HepG2 (cell line): Measurements from ENCODE around the gene PRRT2. TPM values are rescaled to one million over a fixed set of nuclear protein-coding genes. Genes with fewer than 3 reads are reported as not detected.

ENCODE experiments used
- CENPX ChIP-seq: sonication (generic); formaldehyde crosslinking; IDR thresholded peaks from 2 replicates; pipeline ENCODE4 v1.9.0; 2021; ENCODE audit warnings: mild to moderate bottlenecking, missing genetic modification reagents, moderate library complexity
- CSRNP2 ChIP-seq: sonication (generic); formaldehyde crosslinking; conservative IDR thresholded peaks from 2 replicates; pipeline ENCODE4 v1.8.0; 2022; ENCODE audit warnings: low read depth, missing genetic modification reagents
- ELF3 ChIP-seq: IDR thresholded peaks from 2 replicates; pipeline ENCODE4 v1.6.1; 2016; ENCODE audit warnings: missing genetic modification reagents, missing compliant biosample characterization
- FOSL2 ChIP-seq: sonication (generic); formaldehyde crosslinking; IDR thresholded peaks from 2 replicates; pipeline ENCODE4 v1.4.0; 2020; ENCODE audit warnings: missing genetic modification reagents
- MIXL1 ChIP-seq: IDR thresholded peaks from 2 replicates; pipeline ENCODE4 v1.6.1; 2016
- NFKB2 ChIP-seq: sonication (generic); formaldehyde crosslinking; IDR thresholded peaks from 2 replicates; pipeline ENCODE4 v1.4.0; 2020; ENCODE audit warnings: missing genetic modification reagents, borderline replicate concordance
- NFYC ChIP-seq: IDR thresholded peaks from 2 replicates; pipeline ENCODE4 v1.6.1; 2016; ENCODE audit warnings: missing genetic modification reagents, missing compliant biosample characterization
- NRL ChIP-seq: sonication (generic); formaldehyde crosslinking; IDR thresholded peaks from 2 replicates; pipeline ENCODE4 v1.5.0; 2020; ENCODE audit warnings: missing genetic modification reagents, mild to moderate bottlenecking, moderate library complexity, borderline replicate concordance
- ONECUT2 ChIP-seq: sonication (generic); formaldehyde crosslinking; IDR thresholded peaks from 2 replicates; pipeline ENCODE4 v1.4.0; 2020; ENCODE audit warnings: missing genetic modification reagents
- RFXANK ChIP-seq: IDR thresholded peaks from 2 replicates; pipeline ENCODE4 v1.6.1; 2016
- U2AF1 ChIP-seq: fragments of 200-400 bp; formaldehyde crosslinking; optimal IDR thresholded peaks from 2 replicates; pipeline ENCODE3; 2017; ENCODE audit warnings: mild to moderate bottlenecking, low read depth, low read length
- ZBTB4 ChIP-seq: sonication (generic); formaldehyde crosslinking; IDR thresholded peaks from 2 replicates; pipeline ENCODE4 v1.4.0; 2020; ENCODE audit warnings: missing genetic modification reagents, mild to moderate bottlenecking, borderline replicate concordance
- ZC3H4 ChIP-seq: sonication (generic); formaldehyde crosslinking; IDR thresholded peaks from 2 replicates; pipeline ENCODE4 v1.4.0; 2020; ENCODE audit warnings: missing genetic modification reagents, borderline replicate concordance
- ZNF101 ChIP-seq: sonication (generic); formaldehyde crosslinking; IDR thresholded peaks from 2 replicates; pipeline ENCODE4 v1.4.0; 2020; ENCODE audit warnings: mild to moderate bottlenecking, low read depth, missing genetic modification reagents, borderline replicate concordance
- ZNF12 ChIP-seq: sonication (generic); formaldehyde crosslinking; IDR thresholded peaks from 2 replicates; pipeline ENCODE4 v1.5.0; 2020; ENCODE audit warnings: missing genetic modification reagents
- ZNF512 ChIP-seq: sonication (generic); formaldehyde crosslinking; IDR thresholded peaks from 2 replicates; pipeline ENCODE4 v1.4.0; 2020; ENCODE audit warnings: mild to moderate bottlenecking, missing genetic modification reagents
- polyA plus RNA-seq, 8 experiments: library from polyadenylated mRNA; depleted of rRNA in 3 of 8; stranded (reverse) in 7 of 8; unstranded in 1 of 8; fragments of >200 nt; fragmentation: Illumina TruSeq in 4 of 8; extraction: Trizol in 4 of 8; gene quantifications; 2 replicates each; pipeline versions ENCODE4 v1.2.1 to v1.2.3, GENCODE V29; 2011 to 2016; ENCODE audit warnings: low read depth in 4 of 8, missing spikeins in 1 of 8, mixed read lengths in 1 of 8; ENCODE audit not compliant: insufficient read depth in 1 of 8
- total RNA-seq, 5 experiments: library from RNA; depleted of rRNA; stranded (reverse); fragments of >200 nt; fragmentation: Illumina TruSeq; extraction: Trizol; gene quantifications; 2 replicates each; pipeline ENCODE4 v1.2.3, GENCODE V29; 2016; ENCODE audit warnings: low read depth in 1 of 5
- TF ChIP-seq, protein P1 (sequence below): sonication (generic); formaldehyde crosslinking; IDR thresholded peaks from 2 replicates; pipeline ENCODE4 v1.5.1; 2020; ENCODE audit warnings: missing genetic modification reagents, mild to moderate bottlenecking, borderline replicate concordance
- TF ChIP-seq, protein P2 (sequence below): sonication (generic); formaldehyde crosslinking; IDR thresholded peaks from 2 replicates; pipeline ENCODE4 v1.9.0; 2021; ENCODE audit warnings: missing genetic modification reagents, mild to moderate bottlenecking, borderline replicate concordance

PRRT2 gene
- total and polyA plus RNA-seq, 2 of the 13 experiments (the other 11 are each of a cell fraction or from before 2014, with no cell fraction given) = 0.51 to 1.1 TPM

GRCh38 chr16:29807426-29808218 is 4.4 kb upstream of the PRRT2 start (continued):
- TF ChIP-seq ZC3H4 (CRISPR knock-in tag) = no peak; the same call in 1 of the 2 replicates
- TF ChIP-seq U2AF1 = peak; percentile 67
- TF ChIP-seq, protein P1, sequence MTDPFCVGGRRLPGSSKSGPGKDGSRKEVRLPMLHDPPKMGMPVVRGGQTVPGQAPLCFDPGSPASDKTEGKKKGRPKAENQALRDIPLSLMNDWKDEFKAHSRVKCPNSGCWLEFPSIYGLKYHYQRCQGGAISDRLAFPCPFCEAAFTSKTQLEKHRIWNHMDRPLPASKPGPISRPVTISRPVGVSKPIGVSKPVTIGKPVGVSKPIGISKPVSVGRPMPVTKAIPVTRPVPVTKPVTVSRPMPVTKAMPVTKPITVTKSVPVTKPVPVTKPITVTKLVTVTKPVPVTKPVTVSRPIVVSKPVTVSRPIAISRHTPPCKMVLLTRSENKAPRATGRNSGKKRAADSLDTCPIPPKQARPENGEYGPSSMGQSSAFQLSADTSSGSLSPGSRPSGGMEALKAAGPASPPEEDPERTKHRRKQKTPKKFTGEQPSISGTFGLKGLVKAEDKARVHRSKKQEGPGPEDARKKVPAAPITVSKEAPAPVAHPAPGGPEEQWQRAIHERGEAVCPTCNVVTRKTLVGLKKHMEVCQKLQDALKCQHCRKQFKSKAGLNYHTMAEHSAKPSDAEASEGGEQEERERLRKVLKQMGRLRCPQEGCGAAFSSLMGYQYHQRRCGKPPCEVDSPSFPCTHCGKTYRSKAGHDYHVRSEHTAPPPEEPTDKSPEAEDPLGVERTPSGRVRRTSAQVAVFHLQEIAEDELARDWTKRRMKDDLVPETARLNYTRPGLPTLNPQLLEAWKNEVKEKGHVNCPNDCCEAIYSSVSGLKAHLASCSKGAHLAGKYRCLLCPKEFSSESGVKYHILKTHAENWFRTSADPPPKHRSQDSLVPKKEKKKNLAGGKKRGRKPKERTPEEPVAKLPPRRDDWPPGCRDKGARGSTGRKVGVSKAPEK (CRISPR knock-in tag) = peak; percentile 90; the same call in 1 of the 2 replicates
- TF ChIP-seq NRL (CRISPR knock-in tag) = peak; percentile 100
- 0 out of 2 replicates have a peak, but pooled peaks have one; percentile 26 for TF ChIP-seq RFXANK (CRISPR knock-in tag)
- TF ChIP-seq NFKB2 (CRISPR knock-in tag) = peak; percentile 100
- peak; percentile 69; the same call in 1 of the 2 replicates for TF ChIP-seq ELF3
- peak; percentile 72 for TF ChIP-seq MIXL1 (CRISPR knock-in tag)
- peak; percentile 22; the same call in 1 of the 2 replicates for TF ChIP-seq NFYC (CRISPR knock-in tag)
- peak; percentile 96; the same call in 1 of the 2 replicates for TF ChIP-seq ZNF101 (CRISPR knock-in tag)
- TF ChIP-seq CENPX (CRISPR knock-in tag) = no peak
- peak; percentile 94 for TF ChIP-seq ZNF12
- peak; percentile 96 for TF ChIP-seq CSRNP2 (CRISPR knock-in tag)
- TF ChIP-seq, protein P2, sequence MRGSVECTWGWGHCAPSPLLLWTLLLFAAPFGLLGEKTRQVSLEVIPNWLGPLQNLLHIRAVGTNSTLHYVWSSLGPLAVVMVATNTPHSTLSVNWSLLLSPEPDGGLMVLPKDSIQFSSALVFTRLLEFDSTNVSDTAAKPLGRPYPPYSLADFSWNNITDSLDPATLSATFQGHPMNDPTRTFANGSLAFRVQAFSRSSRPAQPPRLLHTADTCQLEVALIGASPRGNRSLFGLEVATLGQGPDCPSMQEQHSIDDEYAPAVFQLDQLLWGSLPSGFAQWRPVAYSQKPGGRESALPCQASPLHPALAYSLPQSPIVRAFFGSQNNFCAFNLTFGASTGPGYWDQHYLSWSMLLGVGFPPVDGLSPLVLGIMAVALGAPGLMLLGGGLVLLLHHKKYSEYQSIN (CRISPR knock-in tag) = no peak; the same call in 1 of the 2 replicates
- TF ChIP-seq FOSL2 = peak; percentile 65
- peak; percentile 97 for TF ChIP-seq ZBTB4
- TF ChIP-seq ONECUT2 (CRISPR knock-in tag) = peak; percentile 60
- TF ChIP-seq ZNF512 = 0 out of 2 replicates have a peak, but pooled peaks have one; percentile 30
